ENCODE results near the gene NUDT19.
A peak's percentile ranks its signal among the peaks of the same experiment; 100 is the strongest.

The NUDT19 gene

DNA sequence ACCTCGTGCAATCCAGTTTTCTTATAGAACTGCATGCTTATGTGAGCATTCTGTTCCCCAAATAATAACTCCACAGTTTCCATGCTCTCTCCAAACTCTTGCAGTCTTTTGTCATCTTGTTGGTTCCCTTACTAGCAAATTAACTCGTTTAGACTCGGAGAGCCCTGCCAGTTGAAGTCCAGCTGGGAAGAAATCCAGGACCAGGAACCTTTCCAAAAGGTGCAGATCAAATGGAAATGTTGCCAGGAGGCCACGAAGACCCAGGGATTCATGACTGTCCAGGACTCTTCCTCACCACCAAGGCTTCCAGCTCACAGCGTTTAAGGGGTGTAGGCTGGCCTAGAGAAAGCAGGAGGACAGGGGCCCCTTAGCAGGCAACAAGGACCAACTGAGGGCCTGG is 25.9 kb downstream of the NUDT19 start:
- no peak for DNase-seq

DNA sequence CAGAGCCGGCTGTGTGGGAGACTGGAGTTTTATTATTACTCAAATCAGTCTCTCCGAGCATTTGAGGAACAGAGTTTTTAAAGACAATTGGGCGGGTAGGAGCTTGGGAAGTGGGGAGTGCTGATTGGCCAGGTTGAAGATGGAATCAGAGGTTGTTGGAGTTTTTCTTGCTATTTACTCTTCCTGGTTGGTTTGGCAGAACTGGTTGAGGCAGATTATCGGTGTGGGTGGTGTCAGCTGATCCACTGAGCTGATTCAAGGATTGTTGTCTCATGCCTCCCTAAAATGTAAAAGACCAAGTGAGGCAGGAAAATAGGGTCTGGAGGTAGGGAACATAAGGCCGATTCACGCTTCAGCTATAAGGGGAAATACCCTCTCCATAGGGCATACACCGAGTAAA is 26.7 kb downstream of the NUDT19 start:
- no peak for DNase-seq

- DNase-seq: no peak
Measured at GRCh38 chr19:32719611-32720059, 28.0 kb downstream of the NUDT19 start, which contains the start of gene TDRD12. Gene TDRD12 (plus strand): TSS chr19:32719767. CDS start chr19:32720073, 306 bp downstream.

DNA sequence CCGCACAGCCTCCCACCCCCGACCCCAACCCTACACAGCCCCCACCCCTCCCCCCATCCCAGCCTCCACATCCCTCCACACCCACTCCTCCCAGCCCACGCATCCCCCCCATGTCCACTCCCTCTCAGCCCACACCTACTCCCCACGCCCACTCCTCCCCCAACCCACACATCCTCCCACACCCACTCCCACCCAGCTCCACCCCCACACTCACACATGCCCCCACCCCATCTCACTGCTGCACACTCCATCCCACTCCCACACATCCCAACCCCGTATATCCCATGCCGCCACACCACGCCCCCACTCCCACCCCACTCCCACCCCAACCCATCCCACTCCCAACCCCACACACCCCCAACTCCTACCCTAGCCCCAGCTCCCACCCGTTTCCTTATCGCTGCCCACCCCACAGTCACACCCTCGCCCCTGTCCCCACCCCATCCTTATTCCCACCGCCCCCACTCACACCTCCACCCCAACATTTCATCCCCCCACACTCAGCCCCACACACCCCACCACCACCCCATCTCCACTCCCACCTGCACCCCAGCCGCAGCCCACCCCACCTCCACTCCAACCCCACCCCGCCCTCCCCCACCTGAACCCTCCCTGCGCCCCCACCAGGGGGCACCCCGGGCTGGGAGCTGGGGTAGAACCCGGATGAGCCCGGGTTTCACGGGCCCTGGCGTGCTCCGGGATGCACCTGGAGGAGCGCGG is 28.8 kb downstream of the NUDT19 start:
- no peak for DNase-seq

GRCh38 chr19:32720936-32721250 is 29.3 kb downstream of the NUDT19 start:
- no peak for DNase-seq

GRCh38 chr19:32735936-32736335 is 44.3 kb downstream of the NUDT19 start:
- DNase-seq: no peak

DNA sequence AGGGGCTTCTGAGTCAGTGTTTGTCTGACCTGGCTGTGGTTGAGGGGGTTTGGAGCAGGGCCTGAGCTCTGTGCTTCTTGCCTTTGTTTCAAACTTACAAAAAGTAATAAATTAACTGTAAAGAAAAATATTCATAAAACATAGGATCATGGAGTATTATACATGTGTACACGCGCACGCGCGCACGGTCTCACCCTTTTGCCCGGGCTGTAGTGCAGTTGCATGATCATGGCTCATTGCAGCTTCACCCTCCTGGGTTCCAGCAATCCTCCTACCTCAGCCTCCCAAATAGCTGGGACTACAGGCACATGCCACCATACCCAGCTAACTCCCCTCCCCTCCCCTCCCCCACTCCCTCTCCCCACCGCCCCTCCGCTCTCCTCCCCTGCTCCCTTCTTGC is 51.4 kb downstream of the NUDT19 start:
- no peak for DNase-seq

DNA sequence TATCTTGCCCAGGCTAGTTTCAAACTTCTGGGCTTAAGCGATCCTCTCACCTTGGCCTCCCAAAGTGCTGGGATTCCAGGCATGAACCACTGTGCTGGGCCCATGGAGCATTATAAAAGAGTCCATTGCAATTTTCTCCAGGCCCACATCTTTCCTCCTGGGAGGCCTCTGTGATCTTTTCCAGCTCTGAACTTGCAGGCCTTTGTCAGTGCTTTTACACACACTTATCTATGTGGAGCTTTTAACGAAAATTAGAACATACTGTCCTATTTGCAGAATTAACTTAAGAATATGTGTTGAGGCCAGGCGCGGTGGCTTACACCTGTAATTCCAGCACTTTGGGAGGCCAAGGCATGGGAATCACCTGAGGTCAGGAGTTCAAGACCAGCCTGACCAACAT is 51.8 kb downstream of the NUDT19 start:
- DNase-seq: no peak

- no peak for DNase-seq
Measured at GRCh38 chr19:32744555-32745325, 53.1 kb downstream of the NUDT19 start.

DNA sequence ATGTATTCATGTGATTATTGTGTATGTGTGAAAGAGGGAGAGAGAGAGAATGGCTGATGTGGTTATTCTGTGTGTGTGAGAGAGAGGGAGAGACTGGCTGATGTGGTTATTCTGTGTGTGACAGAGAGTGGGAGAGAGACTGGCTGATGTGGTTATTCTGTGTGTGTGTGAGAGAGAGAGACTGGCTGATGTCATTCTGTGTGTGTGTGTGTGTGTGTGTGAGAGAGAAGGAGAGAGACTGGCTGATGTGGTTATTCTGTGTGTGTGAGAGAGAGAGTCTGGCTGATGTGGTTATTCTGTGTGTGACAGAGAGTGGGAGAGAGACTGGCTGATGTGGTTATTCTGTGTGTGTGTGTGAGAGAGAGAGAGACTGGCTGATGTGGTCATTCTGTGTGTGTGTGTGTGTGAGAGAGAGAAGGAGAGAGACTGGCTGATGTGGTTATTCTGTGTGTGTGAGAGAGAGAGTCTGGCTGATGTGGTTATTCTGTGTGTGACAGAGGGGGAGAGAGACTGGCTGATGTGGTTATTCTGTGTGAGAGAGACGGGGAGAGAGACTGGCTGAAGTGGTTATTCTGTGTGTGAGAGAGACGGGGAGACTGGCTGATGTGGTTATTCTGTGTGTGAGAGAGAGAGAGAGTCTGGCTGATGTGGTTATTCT is 54.1 kb downstream of the NUDT19 start:
- DNase-seq: peak; percentile 18

DNA sequence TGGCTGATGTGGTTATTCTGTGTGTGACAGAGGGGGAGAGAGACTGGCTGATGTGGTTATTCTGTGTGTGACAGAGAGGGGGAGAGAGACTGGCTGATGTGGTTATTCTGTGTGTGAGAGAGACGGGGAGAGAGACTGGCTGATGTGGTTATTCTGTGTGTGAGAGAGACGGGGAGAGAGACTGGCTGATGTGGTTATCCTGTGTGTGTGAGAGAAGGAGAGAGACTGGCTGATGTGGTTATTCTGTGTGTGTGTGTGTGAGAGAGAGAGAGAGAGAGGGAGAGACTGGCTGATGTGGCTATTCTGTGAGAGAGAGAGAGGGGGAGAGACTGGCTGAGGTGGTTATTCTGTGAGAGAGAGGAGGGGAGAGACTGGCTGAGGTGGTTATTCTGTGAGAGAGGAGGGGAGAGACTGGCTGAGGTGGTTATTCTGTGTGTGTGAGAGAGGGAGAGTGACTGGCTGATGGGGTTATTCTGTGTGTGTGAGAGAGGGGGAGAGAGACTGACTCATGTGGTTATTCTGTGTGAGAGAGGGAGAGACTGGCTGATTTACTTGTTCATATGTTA is 55.1 kb downstream of the NUDT19 start:
- peak; percentile 30 for DNase-seq

- no peak for DNase-seq
Measured at GRCh38 chr19:32748497-32748896, 56.9 kb downstream of the NUDT19 start.

- no peak for DNase-seq
Measured at GRCh38 chr19:32748948-32749347, 57.3 kb downstream of the NUDT19 start.

DNA sequence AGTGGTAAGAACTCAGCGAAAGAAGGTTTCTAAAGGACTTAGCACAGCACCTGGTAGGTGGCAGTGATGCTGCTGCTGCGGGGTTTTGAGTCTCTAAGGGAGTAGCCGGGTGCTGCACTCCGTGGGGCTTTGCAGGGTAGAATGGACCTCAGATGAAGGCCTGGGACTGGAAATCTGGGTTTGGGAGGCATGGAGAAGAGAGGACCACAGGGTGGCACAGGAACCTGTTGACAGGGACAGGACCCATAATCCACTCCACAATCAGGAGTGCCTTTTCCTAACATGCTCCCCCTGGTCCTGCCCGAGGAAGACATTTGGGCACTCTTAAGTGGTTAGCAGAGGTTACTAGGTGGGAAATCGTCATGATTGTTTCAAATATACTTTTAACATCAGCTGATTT is 57.7 kb downstream of the NUDT19 start:
- DNase-seq: no peak

DNA sequence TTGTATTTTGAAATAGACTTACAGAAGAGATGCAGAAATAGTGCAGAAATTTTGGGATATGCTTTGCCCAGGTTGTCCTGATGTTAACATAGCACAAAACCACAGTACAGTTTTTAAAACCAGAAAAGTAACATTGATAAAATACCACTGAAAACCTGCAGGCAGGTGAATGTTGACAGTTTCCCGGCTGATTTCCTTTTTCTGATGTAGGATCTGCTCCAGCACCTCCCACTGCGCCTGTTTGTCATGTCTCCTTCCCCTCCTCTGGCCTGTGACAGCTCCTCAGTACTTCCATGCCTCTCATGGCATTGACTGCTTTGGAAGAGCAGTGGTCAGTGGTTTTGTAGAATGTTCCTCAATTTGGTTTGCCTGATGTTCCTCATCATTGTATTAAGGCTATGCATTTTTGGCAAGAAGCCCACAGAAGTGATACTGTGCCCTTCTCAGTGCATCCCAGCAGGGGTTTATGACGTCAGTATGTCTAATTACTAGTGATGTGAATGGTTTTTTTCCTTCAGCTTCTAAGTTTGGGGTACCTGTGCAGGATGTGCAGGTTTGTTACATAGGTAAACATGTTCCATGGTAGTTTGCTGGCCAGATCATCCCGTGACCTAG is 58.9 kb downstream of the NUDT19 start:
- DNase-seq: no peak

DNA sequence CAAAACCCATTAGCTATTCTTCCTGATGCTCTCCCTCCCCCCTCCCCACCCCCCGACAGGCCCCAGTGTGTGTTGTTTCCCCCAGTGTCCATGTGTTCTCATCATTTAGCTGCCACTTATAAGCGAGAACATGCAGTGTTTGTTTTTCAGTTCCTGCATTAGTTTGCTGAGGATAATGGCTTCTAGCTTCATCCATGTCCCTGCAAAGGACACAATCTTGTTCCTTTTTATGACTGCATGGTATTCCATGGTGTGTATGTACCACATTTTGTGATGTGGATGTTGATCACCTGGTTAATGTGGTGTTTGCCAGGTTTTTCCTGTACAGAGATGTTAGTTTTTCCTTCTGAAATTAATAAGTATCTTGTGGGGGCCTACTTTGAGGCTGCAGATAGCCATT is 59.4 kb downstream of the NUDT19 start:
- no peak for DNase-seq

GRCh38 chr19:32757189-32757588 is 65.6 kb downstream of the NUDT19 start:
- DNase-seq: no peak

All from activated CD4-positive, alpha-beta T cell treated with anti-CD3 and anti-CD28 coated beads, Interleukin-2, Interleukin-6, amounts not matched to agents 100 ng/mL and 50 ng/mL, durations not matched to agents 16 hours and 8 hours (primary cell).